Uterus (tissue), 2 donors: Measurements from ENCODE around the gene ITGB5.

ENCODE experiments used
- POLR2A ChIP-seq, 2 donors: fragments of 450-650 bp; IDR thresholded peaks; one replicate each; pipeline ENCODE4 v1.6.1; 2016; ENCODE audit warnings: antibody characterized with exemption in 2 of 2, mild to moderate bottlenecking in 1 of 2, moderate library complexity in 1 of 2
- TF ChIP-seq, protein P1 (sequence below), 4 experiments: fragments of 200-600 bp in 2 of 4; fragments of 450-650 bp in 2 of 4; sonication (generic) in 2 of 4; IDR thresholded peaks; one replicate each; pipeline ENCODE4 v1.5.1; 2016 to 2019; ENCODE audit warnings: antibody characterized with exemption in 4 of 4, mild to moderate bottlenecking in 2 of 4, moderate library complexity in 1 of 4

DNA sequence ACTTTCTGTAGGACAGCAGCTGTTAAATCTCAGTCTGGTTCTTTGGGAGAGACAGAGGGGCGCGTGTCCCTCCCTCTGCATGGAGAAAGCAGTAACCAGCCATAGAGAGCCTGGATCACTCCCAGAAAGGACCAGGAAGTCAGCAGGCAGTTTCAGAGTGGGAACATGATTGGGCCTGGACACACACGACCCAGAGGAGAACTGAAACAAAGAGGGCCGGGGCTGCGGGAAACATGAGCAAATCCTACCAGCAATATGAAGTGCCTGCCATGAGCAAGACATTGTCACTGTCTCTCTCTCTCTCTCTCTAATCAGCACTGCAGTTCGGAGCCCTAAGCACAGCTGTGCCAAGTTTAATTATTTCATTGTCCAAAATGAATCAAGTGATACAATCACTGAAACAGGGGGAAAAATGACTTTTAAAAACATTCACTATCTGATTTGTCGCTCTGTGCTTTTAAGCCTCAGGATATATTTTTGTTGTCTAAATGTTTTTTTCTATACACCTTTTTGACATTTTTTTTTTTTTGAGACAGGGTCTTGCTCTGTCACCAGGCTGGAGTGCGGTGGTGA, 29.8 kb upstream of the ITGB5 start:
- no peak for TF ChIP-seq POLR2A (IDR thresholded peaks at IDR 0.05)
- TF ChIP-seq, protein P1, sequence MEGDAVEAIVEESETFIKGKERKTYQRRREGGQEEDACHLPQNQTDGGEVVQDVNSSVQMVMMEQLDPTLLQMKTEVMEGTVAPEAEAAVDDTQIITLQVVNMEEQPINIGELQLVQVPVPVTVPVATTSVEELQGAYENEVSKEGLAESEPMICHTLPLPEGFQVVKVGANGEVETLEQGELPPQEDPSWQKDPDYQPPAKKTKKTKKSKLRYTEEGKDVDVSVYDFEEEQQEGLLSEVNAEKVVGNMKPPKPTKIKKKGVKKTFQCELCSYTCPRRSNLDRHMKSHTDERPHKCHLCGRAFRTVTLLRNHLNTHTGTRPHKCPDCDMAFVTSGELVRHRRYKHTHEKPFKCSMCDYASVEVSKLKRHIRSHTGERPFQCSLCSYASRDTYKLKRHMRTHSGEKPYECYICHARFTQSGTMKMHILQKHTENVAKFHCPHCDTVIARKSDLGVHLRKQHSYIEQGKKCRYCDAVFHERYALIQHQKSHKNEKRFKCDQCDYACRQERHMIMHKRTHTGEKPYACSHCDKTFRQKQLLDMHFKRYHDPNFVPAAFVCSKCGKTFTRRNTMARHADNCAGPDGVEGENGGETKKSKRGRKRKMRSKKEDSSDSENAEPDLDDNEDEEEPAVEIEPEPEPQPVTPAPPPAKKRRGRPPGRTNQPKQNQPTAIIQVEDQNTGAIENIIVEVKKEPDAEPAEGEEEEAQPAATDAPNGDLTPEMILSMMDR (IDR thresholded peaks at IDR 0.05) = no peak
